Right lobe of liver (tissue), 6 donors: ENCODE data around the gene GRAMD2B. TPM values are rescaled to one million over a fixed set of nuclear protein-coding genes. Genes with fewer than 3 reads are reported as not detected.
A peak's percentile ranks its signal among the peaks of the same experiment; 100 is the strongest.

ENCODE experiments used
- ATAC-seq, 4 donors: fragments of 200-7000 bp; cut with Tn5 transposase; one replicate each; pipeline ENCODE4 v1.9.1; 2020; ENCODE audit warnings: mild to moderate bottlenecking in 4 of 4, moderate library complexity in 4 of 4
- DNase-seq, 3 donors: peaks; one replicate each; pipeline ENCODE4 v3.0.0-alpha.2; 2020
- H3K27ac ChIP-seq, 3 donors: fragments of 200-600 bp; one replicate each; pipeline ENCODE4 v1.8.0; 2022
- H3K27me3 ChIP-seq, 2 donors: fragments of 200-600 bp; one replicate each; pipeline ENCODE4 v1.8.0; 2022
- H3K36me3 ChIP-seq, 4 donors: fragments of 200-600 bp; sonication (generic) in 1 of 4; one replicate each; pipeline versions ENCODE4 v1.5.1 to v1.8.0; 2017 to 2022; ENCODE audit warnings: control low read depth in 1 of 4
- H3K4me1 ChIP-seq, 4 donors: fragments of 200-600 bp; sonication (generic) in 1 of 4; one replicate each; pipeline versions ENCODE4 v1.5.1 to v1.8.0; 2017 to 2022; ENCODE audit warnings: control low read depth in 1 of 4
- H3K4me3 ChIP-seq, 3 donors: fragments of 200-600 bp; one replicate each; pipeline ENCODE4 v1.8.0; 2022
- H3K9me3 ChIP-seq, 4 donors: fragments of 200-600 bp; sonication (generic) in 1 of 4; one replicate each; pipeline versions ENCODE4 v1.5.1 to v1.8.0; 2017 to 2022; ENCODE audit warnings: control low read depth in 1 of 4
- CTCF ChIP-seq, 4 donors: fragments of 200-600 bp in 3 of 4; fragments of 450-650 bp in 1 of 4; IDR thresholded peaks; one replicate each; pipeline versions ENCODE4 v1.5.1 to v1.8.0; 2016 to 2022; ENCODE audit warnings: antibody characterized with exemption in 4 of 4, mild to moderate bottlenecking in 2 of 4
- POLR2A ChIP-seq: fragments of 450-650 bp; IDR thresholded peaks from one replicate; pipeline ENCODE4 v1.6.1; 2017; ENCODE audit warnings: antibody characterized with exemption, mild to moderate bottlenecking
- whole genome bisulfite sequencing: methylation state at CpG from one replicate; pipeline ENCODE4 v1.1.6; 2018; ENCODE audit warnings: low coverage, low lambda C conversion rate; ENCODE audit not compliant: insufficient coverage; ENCODE audit errors: missing lambda C conversion rate; 5-methylcytosine and 5-hydroxymethylcytosine counted together
- intact Hi-C, 2 donors: fragments of 100-400 bp; cut with DNase I; formaldehyde crosslinking; loops; one replicate each; pipeline versions ENCODE4 v1.11.2 to v1.14.1; 2022
- total RNA-seq, 6 experiments: library from RNA; depleted of rRNA in 2 of 6; stranded (reverse); fragments of >200 nt in 2 of 6; fragmentation: NEBNext Ultra II Directional in 3 of 6; extraction: Animal tissue kit (Norgen Biotek cat#: 25700) in 3 of 6; gene quantifications; one replicate each; pipeline versions ENCODE4 v1.1.0 to v1.2.4, GENCODE V29; 2016 to 2023
- donor health status: DM: no; HTN: yes; CAD: no.
- donor health status: DM: no; HTN: no; CAD: no.
- donor health status: DM: no; HTN: no; CAD: no.
- donor health status: DM: no; HTN: yes; CAD: no.
- donor health status: DM: no; HTN: yes; CAD: no.

Gene GRAMD2B
- total RNA-seq, 6 experiments from 2014 or later = 9.9 to 26.4 (median 18.3) TPM

DNA sequence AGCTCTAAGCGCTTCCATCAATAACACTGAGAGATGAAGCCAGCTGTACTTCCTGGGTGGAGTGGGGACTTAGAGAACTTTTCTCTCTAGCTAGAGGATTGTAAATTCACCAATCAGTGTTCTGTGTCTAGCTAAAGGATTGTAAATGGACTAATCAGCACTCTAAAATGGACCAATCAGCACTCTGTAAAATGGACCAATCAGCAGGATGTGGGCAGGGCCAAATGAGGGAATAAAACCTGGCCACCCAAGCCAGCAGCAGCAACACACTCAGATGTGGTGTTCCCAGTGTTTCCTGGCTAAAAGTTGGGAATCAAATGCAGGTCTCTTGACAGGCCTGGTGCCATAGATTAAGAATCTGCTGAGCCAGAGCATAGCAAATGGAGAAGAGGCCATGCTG is 111.3 kb downstream of the GRAMD2B start:
- Histone ChIP-seq H3K36me3 (no peaks in the 10 kb centered on the region), H3K4me1 (no peaks in the 10 kb centered on the region), H3K9me3 (no peaks in the 10 kb centered on the region), H3K27me3 (no peaks in the 10 kb centered on the region), H3K4me3 (no peak overlapping the region), H3K27ac (no peak overlapping the region)
- TF ChIP-seq POLR2A (no peak), CTCF (IDR thresholded peaks at IDR 0.05) (no peak)
- DNase-seq = no peak
- no peak for ATAC-seq
- 100% methylated on average over 1 of the region's 1 CpG for WGBS
- intact Hi-C loops = loop anchor here in 1 of 2 donors (10.0 kb wide), 1 partner anchor 190 kb away; no protein-coding TSS in a partner anchor

DNA sequence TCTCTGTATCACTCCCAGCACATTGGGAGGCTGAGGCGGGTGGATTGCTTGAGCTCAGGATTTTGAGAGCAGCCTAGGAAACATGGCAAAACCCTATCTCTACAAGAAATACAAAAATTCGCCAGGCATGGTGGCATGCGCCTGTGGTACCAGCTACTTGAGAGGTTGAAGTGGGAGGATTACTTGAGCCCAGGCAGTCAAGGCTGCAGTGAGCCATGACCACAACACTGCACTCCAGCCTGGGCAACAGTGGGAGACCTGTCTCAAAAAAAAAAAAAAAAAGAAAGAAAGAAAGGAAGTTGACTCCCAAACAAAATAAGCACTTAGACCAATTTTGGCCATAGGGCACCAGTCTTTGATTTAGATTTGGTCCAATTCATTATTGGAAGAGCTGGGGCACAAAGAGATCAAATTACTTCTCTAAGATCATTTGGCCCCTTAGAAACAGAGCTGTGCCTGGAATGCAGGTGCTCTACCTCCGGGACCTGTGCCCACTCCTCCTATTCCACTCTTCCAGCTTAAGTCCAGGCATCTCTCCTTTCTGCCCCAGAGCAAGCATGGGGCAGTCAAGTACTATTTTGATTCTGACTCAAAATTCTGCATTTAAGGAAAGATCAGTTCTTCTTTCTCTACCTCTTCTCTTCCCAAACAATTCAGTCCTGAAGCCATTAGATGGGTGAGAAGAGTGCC is 112.8 kb downstream of the GRAMD2B start:
- no peak overlapping the region for H3K27ac ChIP-seq

DNA sequence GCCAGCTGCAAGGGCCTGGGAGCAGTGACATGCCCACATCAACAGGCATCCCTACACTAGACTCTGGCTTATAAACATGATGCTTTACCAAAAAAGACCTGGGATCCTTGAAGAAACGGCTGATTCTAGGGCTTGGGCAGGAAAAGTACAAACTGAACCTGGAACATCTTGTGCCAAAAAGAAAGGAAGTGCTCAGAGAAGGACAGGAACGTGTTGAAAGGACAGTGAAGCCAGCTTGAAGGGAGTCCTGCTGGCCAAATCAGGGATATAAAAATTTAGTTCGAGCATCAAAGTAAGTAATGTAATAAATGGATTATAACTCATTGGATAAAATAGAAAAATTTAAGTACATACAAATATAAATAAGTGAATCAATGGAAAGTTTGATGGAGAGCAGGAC is 113.7 kb downstream of the GRAMD2B start:
- TF ChIP-seq POLR2A (no peak), CTCF (IDR thresholded peaks at IDR 0.05) (peak in 1 of 4 donors; percentile 15)
- Histone ChIP-seq H3K27me3 (no peaks in the 10 kb centered on the region), H3K27ac (no peak overlapping the region), H3K9me3 (no peaks in the 10 kb centered on the region), H3K4me1 (peaks cover 0 to 4% (median 0%) of the 10 kb centered on the region in 4 donors), H3K36me3 (no peaks in the 10 kb centered on the region), H3K4me3 (no peak overlapping the region)
- DNase-seq (no peak), ATAC-seq (no peak)
- WGBS = 24% methylated on average over 3 of the region's 3 CpGs
- intact Hi-C loops = loop anchor here in 1 of 2 donors (10.0 kb wide), 1 partner anchor 192 kb away; no protein-coding TSS in a partner anchor

More for the DNA sequence above, 112.8 kb downstream of the GRAMD2B start:
- WGBS = 60% methylated on average over 1 of the region's 4 CpGs
- no peaks in the 10 kb centered on the region for H3K36me3 ChIP-seq
- DNase-seq = no peak
- intact Hi-C loops = loop anchor here in 1 of 2 donors (10.0 kb wide), 1 partner anchor 191 kb away; no protein-coding TSS in a partner anchor
- no peak overlapping the region for H3K4me3 ChIP-seq
- TF ChIP-seq POLR2A (no peak), CTCF (IDR thresholded peaks at IDR 0.05) (no peak)
- H3K9me3 ChIP-seq = no peaks in the 10 kb centered on the region
- no peaks in the 10 kb centered on the region for H3K27me3 ChIP-seq
- no peaks in the 10 kb centered on the region for H3K4me1 ChIP-seq
- no peak for ATAC-seq

DNA sequence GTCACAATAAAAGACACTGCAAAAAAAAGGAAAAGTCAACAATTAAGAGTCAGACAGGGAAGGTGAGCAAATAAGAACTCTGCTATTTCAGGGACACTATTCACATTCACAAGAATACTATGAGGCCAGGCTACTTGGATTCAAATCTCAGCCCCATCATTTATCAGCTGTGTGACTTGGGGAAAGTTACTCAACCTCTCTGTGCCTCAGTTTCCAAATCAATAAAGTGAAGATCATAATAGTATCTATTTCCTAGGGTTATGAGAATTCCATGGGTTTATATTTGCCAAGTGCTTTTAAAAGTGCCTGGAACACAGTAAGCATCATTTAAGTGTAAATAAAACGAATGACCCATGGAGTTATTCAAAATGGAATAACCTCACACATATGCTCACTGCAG is 115.4 kb downstream of the GRAMD2B start:
- no peaks in the 10 kb centered on the region for H3K9me3 ChIP-seq
- peaks cover 0 to 19% (median 8%) of the 10 kb centered on the region in 4 donors for H3K4me1 ChIP-seq
- no peak overlapping the region for H3K4me3 ChIP-seq
- no peaks in the 10 kb centered on the region for H3K27me3 ChIP-seq
- 56% methylated on average over 1 of the region's 1 CpG for WGBS
- no peak overlapping the region for H3K27ac ChIP-seq
- TF ChIP-seq POLR2A (no peak), CTCF (IDR thresholded peaks at IDR 0.05) (no peak)
- H3K36me3 ChIP-seq = no peaks in the 10 kb centered on the region
- DNase-seq = no peak
- intact Hi-C loops = loop anchor here in 1 of 2 donors (10.0 kb wide), 1 partner anchor 194 kb away; no protein-coding TSS in a partner anchor
- no peak for ATAC-seq
